A673 (cell line): ENCODE data around the gene THY1. TPM values are rescaled to one million over a fixed set of nuclear protein-coding genes. Genes with fewer than 3 reads are reported as not detected.

ENCODE experiments used
- BruUV-seq: library from RNA; stranded (reverse); fragments of 400-500 nt; replicated peaks from 2 replicates; lab custom pipeline; 2021; lab: Mats Ljungman, UMichigan
- CTCF ChIA-PET: fragments of 300-600 bp; sonication (Branson Sonifier 250); formaldehyde crosslinking; loops from one replicate; lab custom pipeline; 2022; ENCODE audit warnings: antibody characterized with exemption; lab: Charles Lee
- POLR2A ChIA-PET: fragments of 300-600 bp; sonication (Branson Sonifier 250); formaldehyde crosslinking; loops from one replicate; lab custom pipeline; 2022; ENCODE audit warnings: antibody characterized with exemption; ENCODE audit not compliant: low non-redundant PET; lab: Charles Lee
- DNase-seq: peaks from one replicate; pipeline ENCODE4 v3.0.0-alpha.2; 2015; ENCODE audit warnings: low spot score
- H3K27ac ChIP-seq: fragments of 200-600 bp; sonication (generic); 2 replicates; pipeline ENCODE4 v1.5.1; 2016; ENCODE audit warnings: mixed run types, low read depth, mild to moderate bottlenecking, mixed read lengths, antibody characterized with exemption, low read length; ENCODE audit not compliant: poor library complexity, severe bottlenecking
- H3K27me3 ChIP-seq: fragments of 200-600 bp; sonication (generic); replicated peaks from 2 replicates; pipeline ENCODE4 v1.6.1; 2017; ENCODE audit warnings: mixed run types, low read depth, mild to moderate bottlenecking, mixed read lengths, antibody characterized with exemption, low read length; ENCODE audit not compliant: insufficient read depth, poor library complexity
- H3K36me3 ChIP-seq: fragments of 200-600 bp; sonication (generic); 2 replicates; pipeline ENCODE4 v1.6.1; 2016; ENCODE audit warnings: mixed run types, mild to moderate bottlenecking, mixed read lengths, antibody characterized with exemption, low read length; ENCODE audit not compliant: insufficient read depth, poor library complexity, severe bottlenecking
- H3K4me1 ChIP-seq: fragments of 200-600 bp; sonication (generic); 2 replicates; pipeline ENCODE4 v1.6.1; 2017; ENCODE audit warnings: mixed run types, mild to moderate bottlenecking, mixed read lengths, antibody characterized with exemption, low read length; ENCODE audit not compliant: insufficient read depth, poor library complexity, severe bottlenecking
- H3K4me3 ChIP-seq: fragments of 200-600 bp; sonication (generic); 2 replicates; pipeline ENCODE4 v1.5.1; 2016; ENCODE audit warnings: low read depth, mixed run types, mild to moderate bottlenecking, mixed read lengths, low read length; ENCODE audit not compliant: poor library complexity, severe bottlenecking
- H3K9me3 ChIP-seq: fragments of 200-600 bp; sonication (generic); 2 replicates; pipeline ENCODE4 v1.6.1; 2016; ENCODE audit warnings: mixed run types, low read depth, mild to moderate bottlenecking, mixed read lengths, antibody characterized with exemption, low read length; ENCODE audit not compliant: poor library complexity, severe bottlenecking
- EZH2 ChIP-seq: fragments of 200-600 bp; sonication (generic); IDR thresholded peaks from 2 replicates; pipeline ENCODE4 v1.6.1; 2017; ENCODE audit warnings: borderline replicate concordance, low read depth, mild to moderate bottlenecking, mixed read lengths, antibody characterized with exemption, low read length; ENCODE audit not compliant: poor library complexity, severe bottlenecking
- intact Hi-C: fragments of 100-400 bp; cut with micrococcal nuclease; formaldehyde crosslinking; loops from one replicate; pipeline ENCODE4 v1.10.0; 2022; ENCODE audit not compliant: unreplicated experiment
- total RNA-seq: library from RNA; stranded (reverse); gene quantifications from 2 replicates; pipeline ENCODE4 v1.2.3, GENCODE V29; 2021
- TF ChIP-seq, protein P1 (sequence below): fragments of 300-800, 200-600 bp; sonication (generic); conservative IDR thresholded peaks from 2 replicates; pipeline ENCODE4 v1.5.1; 2017; ENCODE audit warnings: low read depth, mild to moderate bottlenecking, antibody characterized with exemption, low read length, moderate library complexity, mixed read lengths

THY1 gene
- total RNA-seq, 1 experiment from 2014 or later, result 187 TPM

GRCh38 chr11:119470317-119471291 lies 47.6 kb upstream of the THY1 start:
- H3K4me3 ChIP-seq, result no peak overlapping the region
- no peaks in the 10 kb centered on the region for H3K36me3 ChIP-seq
- BruUV-seq, result no TSS peak
- TF ChIP-seq EZH2, result no peak
- TF ChIP-seq, protein P1, sequence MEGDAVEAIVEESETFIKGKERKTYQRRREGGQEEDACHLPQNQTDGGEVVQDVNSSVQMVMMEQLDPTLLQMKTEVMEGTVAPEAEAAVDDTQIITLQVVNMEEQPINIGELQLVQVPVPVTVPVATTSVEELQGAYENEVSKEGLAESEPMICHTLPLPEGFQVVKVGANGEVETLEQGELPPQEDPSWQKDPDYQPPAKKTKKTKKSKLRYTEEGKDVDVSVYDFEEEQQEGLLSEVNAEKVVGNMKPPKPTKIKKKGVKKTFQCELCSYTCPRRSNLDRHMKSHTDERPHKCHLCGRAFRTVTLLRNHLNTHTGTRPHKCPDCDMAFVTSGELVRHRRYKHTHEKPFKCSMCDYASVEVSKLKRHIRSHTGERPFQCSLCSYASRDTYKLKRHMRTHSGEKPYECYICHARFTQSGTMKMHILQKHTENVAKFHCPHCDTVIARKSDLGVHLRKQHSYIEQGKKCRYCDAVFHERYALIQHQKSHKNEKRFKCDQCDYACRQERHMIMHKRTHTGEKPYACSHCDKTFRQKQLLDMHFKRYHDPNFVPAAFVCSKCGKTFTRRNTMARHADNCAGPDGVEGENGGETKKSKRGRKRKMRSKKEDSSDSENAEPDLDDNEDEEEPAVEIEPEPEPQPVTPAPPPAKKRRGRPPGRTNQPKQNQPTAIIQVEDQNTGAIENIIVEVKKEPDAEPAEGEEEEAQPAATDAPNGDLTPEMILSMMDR, result no peak
- no peak overlapping the region for H3K27ac ChIP-seq
- DNase-seq, result no peak
- CTCF ChIA-PET, result no interaction called here
- no peaks in the 10 kb centered on the region for H3K9me3 ChIP-seq
- intact Hi-C loops, result no loop called here
- H3K27me3 ChIP-seq, result no peaks in the 10 kb centered on the region
- H3K4me1 ChIP-seq, result no peaks in the 10 kb centered on the region
- POLR2A ChIA-PET, result no interaction called here

GRCh38 chr11:119469506-119469905 lies 46.5 kb upstream of the THY1 start:
- BruUV-seq, result no TSS peak

DNA sequence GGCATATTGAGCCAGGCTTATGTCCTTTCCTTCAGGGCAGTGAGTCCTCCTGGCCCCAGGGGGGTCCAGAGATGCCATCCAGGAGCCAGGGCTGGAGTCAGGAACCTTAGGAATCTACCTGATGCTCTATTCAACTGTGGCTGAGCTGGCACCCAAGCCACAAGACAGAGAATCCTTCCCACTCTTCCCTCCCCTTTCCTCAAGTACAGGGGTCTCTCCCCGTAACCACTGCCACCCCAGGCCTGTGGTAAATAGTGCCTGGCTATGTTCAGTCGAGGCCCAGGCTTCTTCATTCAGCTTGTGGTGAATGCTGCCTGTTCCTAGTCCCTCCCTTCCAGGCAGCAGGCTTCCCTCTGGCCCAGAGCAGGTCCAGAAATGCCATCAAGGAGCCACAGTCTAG lies 45.5 kb upstream of the THY1 start:
- TF ChIP-seq EZH2, result no peak
- TF ChIP-seq, protein P1, result no peak
- Histone ChIP-seq H3K4me1 (no peaks in the 10 kb centered on the region), H3K27me3 (no peaks in the 10 kb centered on the region), H3K4me3 (no peak overlapping the region), H3K36me3 (no peaks in the 10 kb centered on the region), H3K9me3 (no peaks in the 10 kb centered on the region), H3K27ac (no peak overlapping the region)
- no TSS peak for BruUV-seq
- POLR2A ChIA-PET, result no interaction called here
- CTCF ChIA-PET, result interaction anchor here (0.6 to 1.1 kb wide), 3 partner anchors 86 to 467 kb away, joined by 3 to 4 read pairs (median 3); no protein-coding TSS in a partner anchor
- no peak for DNase-seq
- intact Hi-C loops, result no loop called here

More at GRCh38 chr11:119469506-119469905, 46.5 kb upstream of the THY1 start:
- CTCF ChIA-PET, result interaction anchor here (0.6 kb wide), 1 partner anchor 108 kb away, joined by 4 read pairs; no protein-coding TSS in a partner anchor
- Histone ChIP-seq H3K9me3 (no peaks in the 10 kb centered on the region), H3K27me3 (no peaks in the 10 kb centered on the region), H3K4me3 (no peak overlapping the region), H3K36me3 (no peaks in the 10 kb centered on the region), H3K4me1 (no peaks in the 10 kb centered on the region), H3K27ac (no peak overlapping the region)
- POLR2A ChIA-PET, result no interaction called here
- intact Hi-C loops, result no loop called here
- DNase-seq, result no peak
- TF ChIP-seq, protein P1, result no peak
- no peak for TF ChIP-seq EZH2
